ENCODE measurements around the gene ACSM4.

Gene ACSM4

GRCh38 chr12:7310070-7310469 lies 6.2 kb downstream of the ACSM4 start:
- H3K9ac ChIP-seq (ENCODE audit: low read length): no peak overlapping the region
- no peaks in the 10 kb centered on the region for H3F3A ChIP-seq (ENCODE audit: insufficient read depth)
- no peak overlapping the region for H3K4me3 ChIP-seq (ENCODE audit: insufficient read depth, low read length, poor library complexity, severe bottlenecking)
- H3K79me2 ChIP-seq (ENCODE audit: insufficient read depth, low read length): no peaks in the 10 kb centered on the region
- no peaks in the 10 kb centered on the region for H3K36me3 ChIP-seq (ENCODE audit: low read length)
- H3K4me2 ChIP-seq (ENCODE audit: low read depth, low read length, poor library complexity, severe bottlenecking): no peak overlapping the region
- no peaks in the 10 kb centered on the region for H4K20me1 ChIP-seq (ENCODE audit: low read depth, low read length)
- H2AFZ ChIP-seq (ENCODE audit: low read depth, low read length, severe bottlenecking): no peak overlapping the region
- H3K9me3 ChIP-seq (ENCODE audit: insufficient read depth, low read length): no peaks in the 10 kb centered on the region
- TF ChIP-seq CTCF (IDR thresholded peaks at IDR 0.05; ENCODE audit: insufficient read depth, low read length, poor library complexity, severe bottlenecking): no peak
- TF ChIP-seq EZH2phosphoT487 (conservative IDR thresholded peaks at IDR 0.05; ENCODE audit: low read length): no peak
- H3K9me2 ChIP-seq (replicated peaks; ENCODE audit: insufficient read depth, low read length): no peaks in the 10 kb centered on the region
- H3K27me3 ChIP-seq (ENCODE audit: low read length): 0 out of 2 replicates have a peak, but pooled peaks cover 3% of the 10 kb centered on the region
- H3K27ac ChIP-seq (ENCODE audit: low read depth, low read length): no peak overlapping the region

DNA sequence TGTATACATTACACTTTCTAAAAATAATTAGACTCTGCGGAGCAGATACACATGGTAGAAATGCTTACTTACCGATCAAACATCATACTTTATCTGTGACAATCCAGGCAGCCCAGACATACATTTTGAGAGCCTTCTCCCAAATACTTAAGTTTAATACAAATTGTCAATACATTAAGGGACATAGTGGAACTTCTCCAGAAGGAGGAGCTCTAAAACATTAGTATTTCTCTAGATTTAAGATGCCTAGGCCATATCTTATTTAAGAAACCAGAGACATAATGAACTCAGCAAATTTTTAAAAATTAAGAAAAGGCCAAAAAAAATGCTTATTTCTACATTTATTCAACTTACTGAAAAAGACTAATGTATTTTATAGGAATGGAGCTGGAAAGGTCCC lies 16.1 kb downstream of the ACSM4 start:
- Histone ChIP-seq H4K20me1 (ENCODE audit: low read depth, low read length) (no peaks in the 10 kb centered on the region), H3K4me2 (ENCODE audit: low read depth, low read length, poor library complexity, severe bottlenecking) (no peak overlapping the region), H3K9me3 (ENCODE audit: insufficient read depth, low read length) (no peaks in the 10 kb centered on the region), H3K27me3 (ENCODE audit: low read length) (no peaks in the 10 kb centered on the region), H3K4me3 (ENCODE audit: insufficient read depth, low read length, poor library complexity, severe bottlenecking) (no peak overlapping the region), H3K9ac (ENCODE audit: low read length) (no peak overlapping the region), H3K79me2 (ENCODE audit: insufficient read depth, low read length) (no peaks in the 10 kb centered on the region), H3K27ac (ENCODE audit: low read depth, low read length) (no peak overlapping the region), H2AFZ (ENCODE audit: low read depth, low read length, severe bottlenecking) (no peak overlapping the region), H3F3A (ENCODE audit: insufficient read depth) (no peaks in the 10 kb centered on the region), H3K9me2 (replicated peaks; ENCODE audit: insufficient read depth, low read length) (no peaks in the 10 kb centered on the region), H3K36me3 (ENCODE audit: low read length) (no peaks in the 10 kb centered on the region)
- TF ChIP-seq EZH2phosphoT487 (conservative IDR thresholded peaks at IDR 0.05; ENCODE audit: low read length): no peak

- TF ChIP-seq CTCF (IDR thresholded peaks at IDR 0.05; ENCODE audit: insufficient read depth, low read length, poor library complexity, severe bottlenecking): no peak
- TF ChIP-seq EZH2phosphoT487 (conservative IDR thresholded peaks at IDR 0.05; ENCODE audit: low read length): no peak
- H3K4me2 ChIP-seq (ENCODE audit: low read depth, low read length, poor library complexity, severe bottlenecking): no peak overlapping the region
- no peak overlapping the region for H3K9ac ChIP-seq (ENCODE audit: low read length)
- H3K79me2 ChIP-seq (ENCODE audit: insufficient read depth, low read length): no peaks in the 10 kb centered on the region
- no peaks in the 10 kb centered on the region for H3K36me3 ChIP-seq (ENCODE audit: low read length)
- no peaks in the 10 kb centered on the region for H3K27me3 ChIP-seq (ENCODE audit: low read length)
- no peaks in the 10 kb centered on the region for H4K20me1 ChIP-seq (ENCODE audit: low read depth, low read length)
- no peaks in the 10 kb centered on the region for H3F3A ChIP-seq (ENCODE audit: insufficient read depth)
- no peaks in the 10 kb centered on the region for H3K9me3 ChIP-seq (ENCODE audit: insufficient read depth, low read length)
- H2AFZ ChIP-seq (ENCODE audit: low read depth, low read length, severe bottlenecking): no peak overlapping the region
- H3K4me3 ChIP-seq (ENCODE audit: insufficient read depth, low read length, poor library complexity, severe bottlenecking): no peak overlapping the region
- no peaks in the 10 kb centered on the region for H3K9me2 ChIP-seq (replicated peaks; ENCODE audit: insufficient read depth, low read length)
- H3K27ac ChIP-seq (ENCODE audit: low read depth, low read length): no peak overlapping the region
Measured at GRCh38 chr12:7321624-7322023, 17.8 kb downstream of the ACSM4 start.

- Histone ChIP-seq H3K36me3 (ENCODE audit: low read length) (no peaks in the 10 kb centered on the region), H3K27ac (ENCODE audit: low read depth, low read length) (no peak overlapping the region), H3K9me3 (ENCODE audit: insufficient read depth, low read length) (no peaks in the 10 kb centered on the region), H3K4me3 (ENCODE audit: insufficient read depth, low read length, poor library complexity, severe bottlenecking) (no peak overlapping the region), H3K4me2 (ENCODE audit: low read depth, low read length, poor library complexity, severe bottlenecking) (no peak overlapping the region), H3F3A (ENCODE audit: insufficient read depth) (no peaks in the 10 kb centered on the region), H3K9ac (ENCODE audit: low read length) (no peak overlapping the region), H3K27me3 (ENCODE audit: low read length) (no peaks in the 10 kb centered on the region), H2AFZ (ENCODE audit: low read depth, low read length, severe bottlenecking) (no peak overlapping the region), H4K20me1 (ENCODE audit: low read depth, low read length) (no peaks in the 10 kb centered on the region), H3K9me2 (replicated peaks; ENCODE audit: insufficient read depth, low read length) (no peaks in the 10 kb centered on the region), H3K79me2 (ENCODE audit: insufficient read depth, low read length) (no peaks in the 10 kb centered on the region)
- TF ChIP-seq CTCF (IDR thresholded peaks at IDR 0.05; ENCODE audit: insufficient read depth, low read length, poor library complexity, severe bottlenecking) (no peak), EZH2phosphoT487 (conservative IDR thresholded peaks at IDR 0.05; ENCODE audit: low read length) (no peak)
Measured at GRCh38 chr12:7322599-7322998, 18.7 kb downstream of the ACSM4 start.

Data from SU-DHL-6 (cell line).